Smooth muscle cell (in vitro differentiated cells): ENCODE measurements around the gene CENPP. TPM values are rescaled to one million over a fixed set of nuclear protein-coding genes. Genes with fewer than 3 reads are reported as not detected.

Experiments used
- DNase-seq: peaks from one replicate; lab custom pipeline; 2025; ENCODE audit not compliant: unreplicated experiment; lab: John Stamatoyannopoulos, UW
- H2AFZ ChIP-seq: fragments of 200-600 bp; sonication (generic); 2 replicates; pipeline ENCODE4 v1.6.0; 2016; ENCODE audit warnings: antibody characterized with exemption, low read depth, mild to moderate bottlenecking
- H3F3A ChIP-seq: fragments of 200-600 bp; sonication (generic); 2 replicates; pipeline ENCODE4 v1.6.0; 2017; ENCODE audit warnings: antibody characterized with exemption, low read depth
- H3K27ac ChIP-seq: fragments of 200-600 bp; sonication (generic); 2 replicates; pipeline ENCODE4 v1.5.1; 2016; ENCODE audit warnings: low read depth, mild to moderate bottlenecking
- H3K27me3 ChIP-seq: fragments of 200-600 bp; sonication (generic); 2 replicates; pipeline ENCODE4 v1.6.1; 2016; ENCODE audit warnings: low read depth, mild to moderate bottlenecking
- H3K36me3 ChIP-seq: fragments of 200-600 bp; sonication (generic); 2 replicates; pipeline ENCODE4 v1.5.1; 2016; ENCODE audit warnings: low read depth
- H3K4me1 ChIP-seq: fragments of 200-600 bp; sonication (generic); 2 replicates; pipeline ENCODE4 v1.5.1; 2016; ENCODE audit warnings: low read depth
- H3K4me2 ChIP-seq: fragments of 200-600 bp; sonication (generic); 2 replicates; pipeline ENCODE4 v1.6.0; 2016; ENCODE audit warnings: mild to moderate bottlenecking
- H3K4me3 ChIP-seq: fragments of 200-600 bp; sonication (generic); 2 replicates; pipeline ENCODE4 v1.5.1; 2016; ENCODE audit warnings: mild to moderate bottlenecking
- H3K79me2 ChIP-seq: fragments of 200-600 bp; sonication (generic); 2 replicates; pipeline ENCODE4 v1.6.0; 2016; ENCODE audit warnings: low read depth, mild to moderate bottlenecking
- H3K9ac ChIP-seq: fragments of 200-600 bp; sonication (generic); 2 replicates; pipeline ENCODE4 v1.6.0; 2016; ENCODE audit warnings: low read depth
- H3K9me3 ChIP-seq: fragments of 200-600 bp; sonication (generic); replicated peaks from 2 replicates; pipeline ENCODE4 v1.5.1; 2016; ENCODE audit warnings: low read depth
- H4K20me1 ChIP-seq: fragments of 200-600 bp; sonication (generic); 2 replicates; pipeline ENCODE4 v1.6.0; 2016; ENCODE audit warnings: low read depth
- WGBS: methylation state at CpG from one replicate; pipeline ENCODE4 v1.1.7; 2016; ENCODE audit warnings: low lambda C conversion rate; 5-methylcytosine and 5-hydroxymethylcytosine counted together
- polyA plus RNA-seq: library from polyadenylated mRNA; unstranded; fragments of >200 nt; fragmentation: Nextera tagmentation; extraction: Ambion mirVana; gene quantifications from 2 replicates; pipeline ENCODE4 v1.2.1, GENCODE V29; 2016
- total RNA-seq: library from RNA; depleted of rRNA; stranded (reverse); fragments of >200 nt; gene quantifications from 2 replicates; pipeline ENCODE4 v1.2.3, GENCODE V29; 2014
- TF ChIP-seq, protein P1 (sequence below): fragments of 200-600 bp; sonication (generic); IDR thresholded peaks from 2 replicates; pipeline ENCODE4 v1.5.1; 2017; ENCODE audit warnings: borderline replicate concordance, mild to moderate bottlenecking, antibody characterized with exemption; ENCODE audit not compliant: insufficient read depth, poor library complexity, severe bottlenecking

The CENPP gene
- total and polyA plus RNA-seq, 2 experiments from 2014 or later, result 4.2 to 17.5 TPM

GRCh38 chr9:92414566-92414965 lies 88.8 kb downstream of the CENPP start:
- no peak overlapping the region for H3K9ac ChIP-seq
- WGBS, result 95% methylated on average over 1 of the region's 1 CpG
- no peaks in the 10 kb centered on the region for H3K4me1 ChIP-seq
- H3K27ac ChIP-seq, result no peak overlapping the region
- H3K27me3 ChIP-seq, result no peaks in the 10 kb centered on the region
- no peaks in the 10 kb centered on the region for H4K20me1 ChIP-seq
- H3K9me3 ChIP-seq, result no peaks in the 10 kb centered on the region
- no peaks in the 10 kb centered on the region for H3K36me3 ChIP-seq
- no peak overlapping the region for H2AFZ ChIP-seq
- H3K4me3 ChIP-seq, result no peak overlapping the region
- no peaks in the 10 kb centered on the region for H3F3A ChIP-seq
- no peak for DNase-seq
- TF ChIP-seq, protein P1, sequence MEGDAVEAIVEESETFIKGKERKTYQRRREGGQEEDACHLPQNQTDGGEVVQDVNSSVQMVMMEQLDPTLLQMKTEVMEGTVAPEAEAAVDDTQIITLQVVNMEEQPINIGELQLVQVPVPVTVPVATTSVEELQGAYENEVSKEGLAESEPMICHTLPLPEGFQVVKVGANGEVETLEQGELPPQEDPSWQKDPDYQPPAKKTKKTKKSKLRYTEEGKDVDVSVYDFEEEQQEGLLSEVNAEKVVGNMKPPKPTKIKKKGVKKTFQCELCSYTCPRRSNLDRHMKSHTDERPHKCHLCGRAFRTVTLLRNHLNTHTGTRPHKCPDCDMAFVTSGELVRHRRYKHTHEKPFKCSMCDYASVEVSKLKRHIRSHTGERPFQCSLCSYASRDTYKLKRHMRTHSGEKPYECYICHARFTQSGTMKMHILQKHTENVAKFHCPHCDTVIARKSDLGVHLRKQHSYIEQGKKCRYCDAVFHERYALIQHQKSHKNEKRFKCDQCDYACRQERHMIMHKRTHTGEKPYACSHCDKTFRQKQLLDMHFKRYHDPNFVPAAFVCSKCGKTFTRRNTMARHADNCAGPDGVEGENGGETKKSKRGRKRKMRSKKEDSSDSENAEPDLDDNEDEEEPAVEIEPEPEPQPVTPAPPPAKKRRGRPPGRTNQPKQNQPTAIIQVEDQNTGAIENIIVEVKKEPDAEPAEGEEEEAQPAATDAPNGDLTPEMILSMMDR, result no peak
- H3K4me2 ChIP-seq, result no peak overlapping the region
- H3K79me2 ChIP-seq, result peaks cover 4% of the 10 kb centered on the region

DNA sequence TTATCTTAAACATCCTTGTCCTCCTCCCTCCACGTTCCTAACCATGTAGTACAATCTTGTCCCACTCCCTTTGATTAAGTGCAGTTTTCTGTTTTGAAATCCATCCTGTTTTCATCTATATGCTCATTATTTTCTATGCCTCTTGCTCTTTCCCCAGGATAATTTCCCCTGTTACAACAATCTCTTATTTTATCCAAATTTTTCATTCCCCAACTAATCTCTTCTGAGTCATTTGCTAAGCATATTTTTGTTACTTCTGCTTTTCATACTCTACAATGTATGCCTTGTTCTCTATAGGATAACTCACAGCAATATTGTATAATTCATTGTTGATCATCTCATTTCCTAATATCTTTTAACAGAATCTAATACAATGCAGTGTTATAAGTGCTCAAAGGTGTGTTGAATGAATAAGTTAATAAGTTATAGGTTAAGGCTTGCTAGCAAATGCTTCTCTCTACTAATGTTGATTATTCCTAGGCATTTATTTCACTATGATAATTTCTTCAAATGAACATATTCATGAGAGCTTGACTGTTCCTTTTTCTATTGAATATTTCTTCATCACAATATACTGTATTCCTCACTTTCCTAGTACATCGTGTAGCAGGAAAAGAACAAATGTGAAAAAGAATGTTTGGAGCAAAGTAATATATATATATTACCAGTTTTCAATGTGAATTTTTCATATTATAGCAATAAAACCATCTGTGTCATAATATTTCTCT lies 97.0 kb downstream of the CENPP start:
- TF ChIP-seq, protein P1, result no peak
- H3K9ac ChIP-seq, result no peak overlapping the region
- H3K79me2 ChIP-seq, result no peaks in the 10 kb centered on the region
- H3K4me2 ChIP-seq, result no peak overlapping the region
- no peak overlapping the region for H3K27ac ChIP-seq
- H3K4me1 ChIP-seq, result peaks cover 5% of the 10 kb centered on the region
- H2AFZ ChIP-seq, result no peak overlapping the region
- no peaks in the 10 kb centered on the region for H3K9me3 ChIP-seq
- 88% methylated on average over 2 of the region's 2 CpGs for WGBS
- no peaks in the 10 kb centered on the region for H4K20me1 ChIP-seq
- H3K27me3 ChIP-seq, result no peaks in the 10 kb centered on the region
- DNase-seq, result no peak
- H3K4me3 ChIP-seq, result no peak overlapping the region
- peaks cover 5% of the 10 kb centered on the region for H3F3A ChIP-seq
- no peaks in the 10 kb centered on the region for H3K36me3 ChIP-seq

DNA sequence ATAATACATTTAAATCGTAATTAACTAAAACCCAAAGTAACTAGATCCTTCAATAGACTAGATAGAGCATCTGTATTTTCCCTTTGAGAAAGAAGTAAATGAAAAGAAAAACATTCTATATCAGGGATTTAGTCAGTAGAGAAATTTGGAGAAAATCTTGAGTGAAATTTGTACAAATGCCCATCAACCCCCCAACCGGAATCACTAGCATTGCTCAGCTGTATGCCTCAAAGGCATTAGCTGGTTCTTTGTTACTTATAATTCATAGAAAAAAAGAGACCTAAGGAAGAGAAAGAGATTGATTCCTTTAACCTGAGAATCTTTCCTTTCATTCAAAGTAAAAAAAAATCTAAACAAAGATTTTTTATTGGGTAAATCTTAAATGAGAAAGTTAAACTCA lies 97.9 kb downstream of the CENPP start:
- no peak for DNase-seq
- TF ChIP-seq, protein P1, result no peak
- peaks cover 5% of the 10 kb centered on the region for H3F3A ChIP-seq
- peaks cover 5% of the 10 kb centered on the region for H3K4me1 ChIP-seq
- H3K27me3 ChIP-seq, result no peaks in the 10 kb centered on the region
- H3K9ac ChIP-seq, result no peak overlapping the region
- no peaks in the 10 kb centered on the region for H3K9me3 ChIP-seq
- H3K36me3 ChIP-seq, result no peaks in the 10 kb centered on the region
- no peak overlapping the region for H3K4me3 ChIP-seq
- WGBS, result 94% methylated on average over 2 of the region's 2 CpGs
- H2AFZ ChIP-seq, result no peak overlapping the region
- H3K79me2 ChIP-seq, result no peaks in the 10 kb centered on the region
- peak overlapping the region; percentile 62 for H3K27ac ChIP-seq
- H3K4me2 ChIP-seq, result no peak overlapping the region
- no peaks in the 10 kb centered on the region for H4K20me1 ChIP-seq

DNA sequence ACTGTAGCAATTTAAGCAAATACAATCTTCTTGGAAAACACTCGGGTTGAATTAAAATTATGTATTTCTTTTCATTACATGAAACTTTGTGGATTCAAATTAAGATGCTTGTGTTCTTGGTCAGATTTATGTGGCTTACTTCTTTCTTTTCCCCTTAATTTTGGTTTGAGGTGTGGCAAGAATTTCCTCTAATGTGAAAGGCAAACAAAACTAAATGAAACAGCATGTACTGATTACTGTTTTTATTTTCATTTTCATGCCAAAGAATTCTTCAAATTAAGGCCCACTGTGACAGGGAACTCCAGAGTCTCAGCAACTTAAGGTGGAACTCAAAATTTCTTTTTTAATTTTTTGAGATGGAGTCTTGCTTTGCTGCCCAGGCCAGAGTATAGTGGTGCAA lies 98.6 kb downstream of the CENPP start, which contains the start of gene OMD:
Gene OMD (minus strand): TSS at position 132 of the 400 bp plus-strand sequence. CDS start 6,913 bp downstream, outside the sequence.
- H3K4me1 ChIP-seq, result peaks cover 5% of the 10 kb centered on the region
- peak within 1 kb of the TSS; percentile 67 for H3K27ac ChIP-seq
- 95% methylated on average over 1 of the region's 1 CpG for WGBS
- H3K36me3 ChIP-seq, result no peaks in the 10 kb centered on the region
- TF ChIP-seq, protein P1, result no peak
- H3F3A ChIP-seq, result peaks cover 5% of the 10 kb centered on the region
- no peaks in the 10 kb centered on the region for H3K27me3 ChIP-seq
- H3K4me2 ChIP-seq, result peak within 1 kb of the TSS; percentile 45
- no peak within 1 kb of the TSS for H3K9ac ChIP-seq
- H3K9me3 ChIP-seq, result no peaks in the 10 kb centered on the region
- no peaks in the 10 kb centered on the region for H3K79me2 ChIP-seq
- H4K20me1 ChIP-seq, result no peaks in the 10 kb centered on the region
- no peak within 1 kb of the TSS for H3K4me3 ChIP-seq
- peak within 1 kb of the TSS; percentile 64 for H2AFZ ChIP-seq
- no peak for DNase-seq
